HCT116 (cell line): Measurements from ENCODE around the gene RNASE9.

Experiments used
- EGR1 ChIP-seq: IDR thresholded peaks from 2 replicates; pipeline ENCODE4 v1.6.1; 2012; ENCODE audit warnings: low read depth
- EZH2 ChIP-seq: fragments of 200-600 bp; sonication (generic); IDR thresholded peaks from 2 replicates; pipeline ENCODE4 v1.6.1; 2017; ENCODE audit warnings: antibody characterized with exemption, mixed run types
- JUND ChIP-seq: IDR thresholded peaks from 2 replicates; pipeline ENCODE4 v1.6.1; 2012

DNA sequence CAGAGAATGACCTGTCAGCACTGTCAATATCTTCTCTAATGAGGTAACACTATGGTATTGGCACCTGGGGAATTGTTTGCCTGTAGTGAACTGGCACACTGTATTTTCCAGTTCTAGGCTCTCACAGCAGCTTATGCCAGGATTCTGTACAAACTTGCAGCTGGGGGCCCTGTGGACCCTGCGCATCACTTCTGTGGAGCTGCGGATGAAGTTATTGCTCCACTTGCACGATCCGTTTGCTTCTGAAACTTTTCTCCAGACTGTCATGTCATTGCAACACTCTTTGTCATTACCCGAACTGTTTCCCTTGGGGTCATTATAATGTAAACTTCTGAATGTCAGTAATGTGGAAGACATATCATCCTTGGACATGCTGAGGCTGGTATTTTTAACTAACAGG, 23.1 kb upstream of the RNASE9 start:
- TF ChIP-seq JUND (no peak), EGR1 (no peak), EZH2 (no peak)
